ENCODE measurements around the gene SLC19A3.

DNA sequence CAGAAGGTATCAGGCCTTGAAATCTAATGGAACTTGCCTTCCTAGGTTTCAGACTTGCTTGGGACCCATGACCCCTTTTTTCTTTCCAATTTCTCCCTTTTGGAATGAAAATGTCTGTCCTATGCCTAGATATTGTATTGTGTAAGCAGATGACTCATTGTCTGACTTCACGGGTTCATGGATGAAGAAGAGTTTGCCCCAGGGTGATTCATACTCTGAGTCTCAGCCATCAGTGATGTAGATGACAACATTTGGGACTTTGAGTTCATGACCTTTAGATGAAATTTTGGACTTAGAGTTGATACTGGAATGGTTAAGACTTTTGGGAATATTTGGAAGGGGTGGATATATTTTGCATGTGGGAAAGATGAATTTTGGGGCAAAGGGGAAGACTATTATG is 62.4 kb downstream of the SLC19A3 start:
- TF ChIP-seq CTCF (conservative IDR thresholded peaks at IDR 0.05; ENCODE audit: low read depth, low read length) (no peak), EZH2 (IDR thresholded peaks at IDR 0.05; ENCODE audit: low read length, unreplicated experiment) (no peak), EZH2phosphoT487 (IDR thresholded peaks at IDR 0.05; ENCODE audit: borderline replicate concordance, low read length) (no peak)
